ENCODE results near the gene INAFM1. TPM values are rescaled to one million over a fixed set of nuclear protein-coding genes. Genes with fewer than 3 reads are reported as not detected.
"Not testable (repeated sequence)": the region's sequence is repeated elsewhere in the genome, so short reads cannot be mapped to it uniquely, and the experiment has no call there.

The INAFM1 gene
- total RNA-seq, 1 donor from 2014 or later = 18.9 TPM

GRCh38 chr19:47272448-47273312, 2.0 kb upstream of the INAFM1 start:
- H3K4me1 ChIP-seq = peaks cover 38% of the 10 kb centered on the region
- no peaks in the 10 kb centered on the region for H3K27me3 ChIP-seq
- TF ChIP-seq POLR2A (IDR thresholded peaks at IDR 0.05) (no peak), POLR2AphosphoS5 (IDR thresholded peaks at IDR 0.05; ENCODE audit: insufficient read depth in 1 of 2, low read depth in 1 of 2) (no peak), CTCF (IDR thresholded peaks at IDR 0.05) (peak in 1 of 3 experiments; percentile 12)
- intact Hi-C loops (cut with DNase I) = loop anchor here (10.0 kb wide), 1 partner anchor 242 kb away; the partner anchor contains the start of gene NAPA
- H3K4me3 ChIP-seq = peak overlapping the region; percentile 86 to 90
- peak overlapping the region; percentile 99 for H3K27ac ChIP-seq
- no peak for DNase-seq (ENCODE audit: extremely low spot score in 2 of 2)
- H3K36me3 ChIP-seq = peaks cover 0 to 26% of the 10 kb centered on the region in 2 donors
- H3K9me3 ChIP-seq = no peaks in the 10 kb centered on the region

GRCh38 chr19:47273313-47274070, 1.2 kb upstream of the INAFM1 start:
- TF ChIP-seq CTCF (IDR thresholded peaks at IDR 0.05) (no peak), POLR2AphosphoS5 (IDR thresholded peaks at IDR 0.05; ENCODE audit: insufficient read depth in 1 of 2, low read depth in 1 of 2) (peak; percentile 79 to 99), POLR2A (IDR thresholded peaks at IDR 0.05) (peak in 1 of 2 donors; percentile 82)
- peaks cover 38% of the 10 kb centered on the region for H3K4me1 ChIP-seq
- H3K27ac ChIP-seq = peak overlapping the region; percentile 99
- H3K4me3 ChIP-seq = peak overlapping the region; percentile 86 to 90
- DNase-seq (ENCODE audit: extremely low spot score in 2 of 2) = no peak
- peaks cover 0 to 18% of the 10 kb centered on the region in 2 donors for H3K36me3 ChIP-seq
- intact Hi-C loops (cut with DNase I) = loop anchor here (10.0 kb wide), 1 partner anchor 241 kb away; the partner anchor contains the start of gene NAPA
- no peaks in the 10 kb centered on the region for H3K9me3 ChIP-seq
- no peaks in the 10 kb centered on the region for H3K27me3 ChIP-seq

GRCh38 chr19:47274891-47275761, 441 bp downstream of the INAFM1 start:
- Histone ChIP-seq H3K9me3 (no peaks in the 10 kb centered on the region), H3K27ac (peak overlapping the region; percentile 99), H3K4me3 (peak overlapping the region; percentile 86 to 90), H3K4me1 (peaks cover 49% of the 10 kb centered on the region), H3K27me3 (no peaks in the 10 kb centered on the region), H3K36me3 (peaks cover 0 to 14% of the 10 kb centered on the region in 2 donors)
- peak in 1 of 2 donors; percentile 29 for TF ChIP-seq POLR2A (IDR thresholded peaks at IDR 0.05)
- TF ChIP-seq CTCF (IDR thresholded peaks at IDR 0.05) = no peak
- no peak for DNase-seq (ENCODE audit: extremely low spot score in 2 of 2)
- intact Hi-C loops (cut with DNase I) = loop anchor here (10.0 kb wide), 1 partner anchor 240 kb away; the partner anchor contains the start of gene NAPA

GRCh38 chr19:47275791-47276461, 1.2 kb downstream of the INAFM1 start:
- peaks cover 49% of the 10 kb centered on the region for H3K4me1 ChIP-seq
- peak overlapping the region; percentile 99 for H3K27ac ChIP-seq
- no peak for DNase-seq (ENCODE audit: extremely low spot score in 2 of 2)
- H3K36me3 ChIP-seq = peaks cover 0 to 6% of the 10 kb centered on the region in 2 donors
- no peaks in the 10 kb centered on the region for H3K27me3 ChIP-seq
- peak overlapping the region; percentile 86 to 90 for H3K4me3 ChIP-seq
- no peak for TF ChIP-seq CTCF (IDR thresholded peaks at IDR 0.05)
- no peak for TF ChIP-seq POLR2A (IDR thresholded peaks at IDR 0.05)
- TF ChIP-seq POLR2AphosphoS5 (IDR thresholded peaks at IDR 0.05; ENCODE audit: insufficient read depth in 1 of 2, low read depth in 1 of 2) = no peak
- intact Hi-C loops (cut with DNase I) = loop anchor here (10.0 kb wide), 1 partner anchor 239 kb away; the partner anchor contains the start of gene NAPA
- H3K9me3 ChIP-seq = no peaks in the 10 kb centered on the region

- H3K4me1 ChIP-seq = peaks cover 48% of the 10 kb centered on the region
Observed at GRCh38 chr19:47276513-47276912, 1.8 kb downstream of the INAFM1 start.

More at GRCh38 chr19:47276513-47276912, 1.8 kb downstream of the INAFM1 start:
- H3K9me3 ChIP-seq; DNase-seq (ENCODE audit: extremely low spot score in 2 of 2); H3K27me3 ChIP-seq; H3K4me3 ChIP-seq; H3K36me3 ChIP-seq: not testable (repeated sequence)
- H3K27ac ChIP-seq = peak overlapping the region; percentile 99
- intact Hi-C loops (cut with DNase I) = loop anchor here (10.0 kb wide), 1 partner anchor 238 kb away; the partner anchor contains the start of gene NAPA

Measured in vagina (tissue), 2 donors.